ENCODE measurements around the gene ELOB. TPM values are rescaled to one million over a fixed set of nuclear protein-coding genes. Genes with fewer than 3 reads are reported as not detected.

ELOB gene
- total and polyA plus RNA-seq, 2 of the 13 experiments (the other 11 are each of a cell fraction or from before 2014, with no cell fraction given) = 208 to 225 TPM

DNA sequence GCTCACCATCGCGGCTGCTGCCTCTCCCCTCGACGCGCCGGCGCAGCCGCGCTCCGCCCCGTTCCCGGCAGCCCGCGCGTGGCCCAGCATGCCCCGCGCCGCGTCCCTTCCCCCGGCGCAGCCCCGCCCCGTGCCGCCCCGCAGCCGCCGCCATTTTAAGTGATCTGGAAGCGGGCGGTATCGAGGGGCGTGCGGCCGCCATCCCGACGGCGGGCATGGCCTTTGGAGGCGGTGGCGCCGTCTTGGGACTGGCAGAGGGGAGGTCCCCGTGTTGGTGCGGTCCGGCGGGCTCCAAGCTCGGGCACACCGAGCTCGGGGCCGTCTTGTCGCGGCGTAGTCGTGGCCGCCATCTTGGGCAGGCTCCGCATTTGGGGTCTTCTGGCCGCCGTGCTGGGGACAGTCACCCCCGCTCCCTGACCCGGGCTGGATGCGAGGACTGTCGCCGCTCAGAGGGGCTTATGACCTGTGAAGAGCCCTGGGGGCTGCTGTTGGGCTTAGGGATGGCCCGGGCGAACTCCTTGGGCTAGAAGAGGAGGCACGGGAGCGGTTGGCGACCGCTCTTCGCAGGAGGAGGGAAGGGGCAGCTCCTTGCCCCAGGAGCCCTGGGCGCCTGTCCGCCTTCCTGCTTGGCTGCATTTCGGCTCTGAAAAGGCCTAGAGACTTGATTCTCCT is at the start of gene ELOB (continued):
- TF ChIP-seq ZNF30 (CRISPR knock-in tag; IDR thresholded peaks at IDR 0.05) = peak; percentile 4; the same call in 1 of the 2 replicates
- TF ChIP-seq HES4 (CRISPR knock-in tag; IDR thresholded peaks at IDR 0.05; ENCODE audit: borderline replicate concordance) = peak; percentile 84
- no peak for TF ChIP-seq SMAD9 (CRISPR knock-in tag; IDR thresholded peaks at IDR 0.05)
- TF ChIP-seq SYNCRIP (IDR thresholded peaks at IDR 0.05; ENCODE audit: insufficient read depth, low read depth, low read length) = no peak
- TF ChIP-seq TOPORS (CRISPR knock-in tag; IDR thresholded peaks at IDR 0.05) = no peak; the same call in none of the 2 replicates
- TF ChIP-seq, protein P1, sequence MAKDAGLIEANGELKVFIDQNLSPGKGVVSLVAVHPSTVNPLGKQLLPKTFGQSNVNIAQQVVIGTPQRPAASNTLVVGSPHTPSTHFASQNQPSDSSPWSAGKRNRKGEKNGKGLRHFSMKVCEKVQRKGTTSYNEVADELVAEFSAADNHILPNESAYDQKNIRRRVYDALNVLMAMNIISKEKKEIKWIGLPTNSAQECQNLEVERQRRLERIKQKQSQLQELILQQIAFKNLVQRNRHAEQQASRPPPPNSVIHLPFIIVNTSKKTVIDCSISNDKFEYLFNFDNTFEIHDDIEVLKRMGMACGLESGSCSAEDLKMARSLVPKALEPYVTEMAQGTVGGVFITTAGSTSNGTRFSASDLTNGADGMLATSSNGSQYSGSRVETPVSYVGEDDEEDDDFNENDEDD (CRISPR knock-in tag; IDR thresholded peaks at IDR 0.05; ENCODE audit: borderline replicate concordance) = no peak
- peak; percentile 51; the same call in 1 of the 2 replicates for TF ChIP-seq ZNF547 (CRISPR knock-in tag; IDR thresholded peaks at IDR 0.05)
- TF ChIP-seq RORA (CRISPR knock-in tag; IDR thresholded peaks at IDR 0.05) = no peak
- TF ChIP-seq FOXA1 (IDR thresholded peaks at IDR 0.05) = no peak
- TF ChIP-seq FOXA1 (CRISPR knock-in tag; IDR thresholded peaks at IDR 0.05) = no peak
- no peak for TF ChIP-seq SRSF9 (IDR thresholded peaks at IDR 0.05; ENCODE audit: borderline replicate concordance, insufficient read depth, low read depth, low read length, poor library complexity, severe bottlenecking)
- TF ChIP-seq, protein P2, sequence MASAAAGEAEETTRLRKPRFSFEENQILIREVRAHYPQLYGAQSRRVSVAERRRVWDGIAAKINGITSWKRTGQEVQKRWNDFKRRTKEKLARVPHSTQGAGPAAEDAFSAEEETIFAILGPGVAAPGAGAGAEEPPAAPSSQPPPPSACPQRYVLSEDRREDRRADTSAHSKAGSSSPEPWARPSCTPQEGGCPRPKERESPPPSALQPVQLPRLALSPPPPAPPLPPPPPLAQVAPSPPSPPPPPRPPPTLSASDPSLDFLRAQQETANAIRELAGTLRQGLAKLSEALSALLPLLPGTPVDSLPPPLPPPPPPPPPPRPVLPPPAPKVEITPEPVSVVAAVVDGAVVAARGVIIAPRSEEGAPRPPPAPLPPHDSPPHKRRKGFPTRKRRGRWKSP (CRISPR knock-in tag; IDR thresholded peaks at IDR 0.05) = no peak
- TF ChIP-seq, protein P3, sequence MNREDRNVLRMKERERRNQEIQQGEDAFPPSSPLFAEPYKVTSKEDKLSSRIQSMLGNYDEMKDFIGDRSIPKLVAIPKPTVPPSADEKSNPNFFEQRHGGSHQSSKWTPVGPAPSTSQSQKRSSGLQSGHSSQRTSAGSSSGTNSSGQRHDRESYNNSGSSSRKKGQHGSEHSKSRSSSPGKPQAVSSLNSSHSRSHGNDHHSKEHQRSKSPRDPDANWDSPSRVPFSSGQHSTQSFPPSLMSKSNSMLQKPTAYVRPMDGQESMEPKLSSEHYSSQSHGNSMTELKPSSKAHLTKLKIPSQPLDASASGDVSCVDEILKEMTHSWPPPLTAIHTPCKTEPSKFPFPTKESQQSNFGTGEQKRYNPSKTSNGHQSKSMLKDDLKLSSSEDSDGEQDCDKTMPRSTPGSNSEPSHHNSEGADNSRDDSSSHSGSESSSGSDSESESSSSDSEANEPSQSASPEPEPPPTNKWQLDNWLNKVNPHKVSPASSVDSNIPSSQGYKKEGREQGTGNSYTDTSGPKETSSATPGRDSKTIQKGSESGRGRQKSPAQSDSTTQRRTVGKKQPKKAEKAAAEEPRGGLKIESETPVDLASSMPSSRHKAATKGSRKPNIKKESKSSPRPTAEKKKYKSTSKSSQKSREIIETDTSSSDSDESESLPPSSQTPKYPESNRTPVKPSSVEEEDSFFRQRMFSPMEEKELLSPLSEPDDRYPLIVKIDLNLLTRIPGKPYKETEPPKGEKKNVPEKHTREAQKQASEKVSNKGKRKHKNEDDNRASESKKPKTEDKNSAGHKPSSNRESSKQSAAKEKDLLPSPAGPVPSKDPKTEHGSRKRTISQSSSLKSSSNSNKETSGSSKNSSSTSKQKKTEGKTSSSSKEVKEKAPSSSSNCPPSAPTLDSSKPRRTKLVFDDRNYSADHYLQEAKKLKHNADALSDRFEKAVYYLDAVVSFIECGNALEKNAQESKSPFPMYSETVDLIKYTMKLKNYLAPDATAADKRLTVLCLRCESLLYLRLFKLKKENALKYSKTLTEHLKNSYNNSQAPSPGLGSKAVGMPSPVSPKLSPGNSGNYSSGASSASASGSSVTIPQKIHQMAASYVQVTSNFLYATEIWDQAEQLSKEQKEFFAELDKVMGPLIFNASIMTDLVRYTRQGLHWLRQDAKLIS (CRISPR knock-in tag; IDR thresholded peaks at IDR 0.05) = peak; percentile 41; the same call in 1 of the 2 replicates
- TF ChIP-seq ZNF10 (CRISPR knock-in tag; IDR thresholded peaks at IDR 0.05; ENCODE audit: borderline replicate concordance, low read depth) = no peak
- TF ChIP-seq GATAD2A (CRISPR knock-in tag; IDR thresholded peaks at IDR 0.05) = 0 out of 2 replicates have a peak, but pooled peaks have one; percentile 9
- no peak for TF ChIP-seq SNAI1 (CRISPR knock-in tag; IDR thresholded peaks at IDR 0.05; ENCODE audit: borderline replicate concordance)
- TF ChIP-seq STAT5B (CRISPR knock-in tag; IDR thresholded peaks at IDR 0.05) = no peak
- TF ChIP-seq SMYD3 (CRISPR knock-in tag; IDR thresholded peaks at IDR 0.05) = no peak
- no peak for TF ChIP-seq SATB2 (CRISPR knock-in tag; IDR thresholded peaks at IDR 0.05)
- no peak for TF ChIP-seq ZNF564 (CRISPR knock-in tag; IDR thresholded peaks at IDR 0.05)
- no peak for TF ChIP-seq ATAD3A (CRISPR knock-in tag; IDR thresholded peaks at IDR 0.05)
- TF ChIP-seq ZNF280B (CRISPR knock-in tag; IDR thresholded peaks at IDR 0.05; ENCODE audit: borderline replicate concordance) = peak; percentile 64; the same call in 1 of the 2 replicates

Measured in HepG2 (cell line).